Right lobe of liver (tissue), 6 donors: ENCODE measurements around the gene MED27. TPM values are rescaled to one million over a fixed set of nuclear protein-coding genes. Genes with fewer than 3 reads are reported as not detected.

ENCODE experiments used
- ATAC-seq, 4 donors: fragments of 200-7000 bp; cut with Tn5 transposase; one replicate each; pipeline ENCODE4 v1.9.1; 2020; ENCODE audit warnings: mild to moderate bottlenecking in 4 of 4, moderate library complexity in 4 of 4
- DNase-seq, 3 donors: peaks; one replicate each; pipeline ENCODE4 v3.0.0-alpha.2; 2020
- H3K27ac ChIP-seq, 3 donors: fragments of 200-600 bp; one replicate each; pipeline ENCODE4 v1.8.0; 2022
- H3K27me3 ChIP-seq, 2 donors: fragments of 200-600 bp; one replicate each; pipeline ENCODE4 v1.8.0; 2022
- H3K36me3 ChIP-seq, 4 donors: fragments of 200-600 bp; sonication (generic) in 1 of 4; one replicate each; pipeline versions ENCODE4 v1.5.1 to v1.8.0; 2017 to 2022; ENCODE audit warnings: control low read depth in 1 of 4
- H3K4me1 ChIP-seq, 4 donors: fragments of 200-600 bp; sonication (generic) in 1 of 4; one replicate each; pipeline versions ENCODE4 v1.5.1 to v1.8.0; 2017 to 2022; ENCODE audit warnings: control low read depth in 1 of 4
- H3K4me3 ChIP-seq, 3 donors: fragments of 200-600 bp; one replicate each; pipeline ENCODE4 v1.8.0; 2022
- H3K9me3 ChIP-seq, 4 donors: fragments of 200-600 bp; sonication (generic) in 1 of 4; one replicate each; pipeline versions ENCODE4 v1.5.1 to v1.8.0; 2017 to 2022; ENCODE audit warnings: control low read depth in 1 of 4
- CTCF ChIP-seq, 4 donors: fragments of 200-600 bp in 3 of 4; fragments of 450-650 bp in 1 of 4; IDR thresholded peaks; one replicate each; pipeline versions ENCODE4 v1.5.1 to v1.8.0; 2016 to 2022; ENCODE audit warnings: antibody characterized with exemption in 4 of 4, mild to moderate bottlenecking in 2 of 4
- POLR2A ChIP-seq: fragments of 450-650 bp; IDR thresholded peaks from one replicate; pipeline ENCODE4 v1.6.1; 2017; ENCODE audit warnings: antibody characterized with exemption, mild to moderate bottlenecking
- WGBS: methylation state at CpG from one replicate; pipeline ENCODE4 v1.1.6; 2018; ENCODE audit warnings: low coverage, low lambda C conversion rate; ENCODE audit not compliant: insufficient coverage; ENCODE audit errors: missing lambda C conversion rate; 5-methylcytosine and 5-hydroxymethylcytosine counted together
- intact Hi-C, 2 donors: fragments of 100-400 bp; cut with DNase I; formaldehyde crosslinking; loops; one replicate each; pipeline versions ENCODE4 v1.11.2 to v1.14.1; 2022
- total RNA-seq, 6 experiments: library from RNA; depleted of rRNA in 2 of 6; stranded (reverse); fragments of >200 nt in 2 of 6; fragmentation: NEBNext Ultra II Directional in 3 of 6; extraction: Animal tissue kit (Norgen Biotek cat#: 25700) in 3 of 6; gene quantifications; one replicate each; pipeline versions ENCODE4 v1.1.0 to v1.2.4, GENCODE V29; 2016 to 2023
- donor health status: DM: no; HTN: yes; CAD: no.
- donor health status: DM: no; HTN: no; CAD: no.
- donor health status: DM: no; HTN: no; CAD: no.
- donor health status: DM: no; HTN: yes; CAD: no.
- donor health status: DM: no; HTN: yes; CAD: no.

The MED27 gene
- total RNA-seq, 6 experiments from 2014 or later = 4.6 to 7.3 (median 6.1) TPM

DNA sequence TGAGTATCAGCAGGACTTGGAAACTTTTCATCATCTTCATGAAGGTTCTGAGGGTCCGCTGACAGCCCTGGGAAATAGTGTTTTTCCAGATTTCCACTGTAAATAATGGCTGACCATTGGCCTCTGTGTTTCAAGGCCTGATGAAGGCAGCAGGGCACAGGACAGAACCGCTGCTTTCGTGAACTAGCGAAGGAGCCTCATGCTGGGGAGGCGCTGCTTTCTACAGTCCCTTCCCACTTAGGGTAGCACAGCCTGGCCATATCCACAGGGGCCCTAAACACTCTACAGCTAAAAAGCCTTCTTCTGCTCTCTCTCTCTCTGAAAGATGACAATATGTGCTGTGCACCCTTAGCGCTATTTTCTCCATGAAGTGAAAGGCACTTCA is 118.2 kb downstream of the MED27 start:
- Histone ChIP-seq H3K36me3 (no peaks in the 10 kb centered on the region), H3K4me3 (no peak overlapping the region), H3K4me1 (no peaks in the 10 kb centered on the region), H3K27me3 (no peaks in the 10 kb centered on the region), H3K9me3 (no peaks in the 10 kb centered on the region), H3K27ac (no peak overlapping the region)
- ATAC-seq (no peak), DNase-seq (no peak)
- no peak for TF ChIP-seq CTCF (IDR thresholded peaks at IDR 0.05)
- no peak for TF ChIP-seq POLR2A
- 94% methylated on average over 4 of the region's 6 CpGs for WGBS
- intact Hi-C loops = no loop called here

DNA sequence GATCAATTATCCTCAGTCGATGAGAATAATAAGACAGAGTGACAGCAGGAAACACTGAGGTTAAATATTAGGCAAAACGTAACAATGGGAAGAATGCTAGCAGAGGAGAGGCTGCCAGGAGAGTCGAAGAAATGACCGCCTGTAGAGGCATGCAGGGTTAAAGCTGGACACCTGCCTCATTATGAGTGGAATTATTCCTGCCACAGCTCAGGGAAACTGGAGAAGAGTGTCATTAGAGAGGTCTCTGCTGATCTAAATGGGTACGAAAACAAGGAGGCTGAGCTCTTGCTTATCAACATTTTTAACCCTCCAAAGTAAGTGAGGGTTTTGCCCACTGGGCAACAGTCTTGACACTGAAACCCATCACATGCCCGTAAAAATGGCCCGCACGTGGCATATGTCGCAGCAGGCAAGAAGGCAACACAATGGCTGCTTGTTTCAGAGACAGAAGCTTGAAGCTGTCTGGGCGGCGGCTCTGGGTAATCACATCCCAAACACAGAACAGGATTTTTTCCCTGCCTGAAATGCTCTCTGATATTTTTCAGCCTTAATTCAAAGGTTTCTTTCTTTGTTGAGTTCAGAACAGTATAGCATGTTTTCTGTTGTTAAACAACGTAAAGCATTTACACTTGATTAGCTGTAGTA is 118.7 kb downstream of the MED27 start:
- no peaks in the 10 kb centered on the region for H3K4me1 ChIP-seq
- ATAC-seq = no peak
- no peaks in the 10 kb centered on the region for H3K36me3 ChIP-seq
- H3K9me3 ChIP-seq = no peaks in the 10 kb centered on the region
- H3K4me3 ChIP-seq = no peak overlapping the region
- no peak for DNase-seq
- no peaks in the 10 kb centered on the region for H3K27me3 ChIP-seq
- no peak overlapping the region for H3K27ac ChIP-seq
- intact Hi-C loops = no loop called here
- no peak for TF ChIP-seq CTCF (IDR thresholded peaks at IDR 0.05)
- no peak for TF ChIP-seq POLR2A
- WGBS = 73% methylated on average over 8 of the region's 12 CpGs

GRCh38 chr9:131960311-131960710 is 119.4 kb downstream of the MED27 start:
- intact Hi-C loops = no loop called here
- Histone ChIP-seq H3K27me3 (no peaks in the 10 kb centered on the region), H3K9me3 (no peaks in the 10 kb centered on the region), H3K4me1 (no peaks in the 10 kb centered on the region), H3K27ac (no peak overlapping the region), H3K36me3 (no peaks in the 10 kb centered on the region), H3K4me3 (no peak overlapping the region)
- TF ChIP-seq POLR2A = no peak
- TF ChIP-seq CTCF (IDR thresholded peaks at IDR 0.05) = no peak
- 84% methylated on average over 7 of the region's 9 CpGs for WGBS
- ATAC-seq (no peak), DNase-seq (no peak)

DNA sequence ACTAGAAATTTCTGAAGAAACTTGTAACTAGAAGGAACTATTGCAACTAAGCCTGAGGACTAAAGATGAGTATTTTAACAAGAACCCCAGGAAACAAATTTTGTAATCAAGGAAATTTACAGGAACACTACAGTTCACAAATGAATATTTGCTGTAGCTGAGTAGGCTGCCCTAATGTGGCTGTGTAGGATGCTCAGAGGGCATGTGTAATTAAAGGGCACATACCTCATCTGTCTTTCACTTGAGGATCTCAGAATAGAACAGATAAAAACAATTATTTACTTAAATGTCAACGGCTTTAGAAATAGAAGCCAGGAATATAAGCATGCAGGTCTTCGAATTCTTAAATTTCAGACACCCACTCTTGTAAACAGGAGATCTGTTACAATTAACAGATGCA is 119.8 kb downstream of the MED27 start:
- intact Hi-C loops = no loop called here

More for the DNA sequence above, 119.8 kb downstream of the MED27 start:
- Histone ChIP-seq H3K4me3 (no peak overlapping the region), H3K9me3 (no peaks in the 10 kb centered on the region), H3K36me3 (no peaks in the 10 kb centered on the region), H3K27ac (no peak overlapping the region), H3K27me3 (no peaks in the 10 kb centered on the region), H3K4me1 (no peaks in the 10 kb centered on the region)
- 88% methylated on average over 2 of the region's 2 CpGs for WGBS
- TF ChIP-seq CTCF (IDR thresholded peaks at IDR 0.05) (no peak), POLR2A (no peak)
- no peak for DNase-seq
- ATAC-seq = no peak
